Sigmoid colon (tissue), 7 donors: ENCODE measurements around the gene TRIM41. TPM values are rescaled to one million over a fixed set of nuclear protein-coding genes. Genes with fewer than 3 reads are reported as not detected.

Source experiments
- DNase-seq: peaks from one replicate; pipeline ENCODE4 v3.0.0-alpha.2; 2019
- H3K27ac ChIP-seq, 4 donors: fragments of 200-600 bp; sonication (generic); one replicate each; pipeline ENCODE4 v1.5.1; 2016 to 2019; ENCODE audit warnings: mild to moderate bottlenecking in 1 of 4
- H3K27me3 ChIP-seq, 3 donors: fragments of 200-600 bp; sonication (generic); one replicate each; pipeline ENCODE4 v1.5.1; 2019; ENCODE audit warnings: mild to moderate bottlenecking in 1 of 3
- H3K36me3 ChIP-seq, 4 donors: fragments of 200-600 bp; sonication (generic); one replicate each; pipeline ENCODE4 v1.5.1; 2016 to 2019
- H3K4me1 ChIP-seq, 4 donors: fragments of 200-600 bp; sonication (generic); one replicate each; pipeline ENCODE4 v1.5.1; 2017 to 2019
- H3K4me3 ChIP-seq, 4 donors: fragments of 200-600 bp; sonication (generic); one replicate each; pipeline ENCODE4 v1.5.1; 2017 to 2019; ENCODE audit warnings: mild to moderate bottlenecking in 2 of 4, moderate library complexity in 1 of 4
- H3K9me3 ChIP-seq, 4 donors: fragments of 200-600 bp in 3 of 4; sonication (generic) in 3 of 4; one replicate each; pipeline versions ENCODE4 v1.5.1 to v1.6.1; 2013 to 2019
- EP300 ChIP-seq, 4 donors: sonication (generic); formaldehyde crosslinking; IDR thresholded peaks; one replicate each; pipeline ENCODE4 v1.6.1; 2017; ENCODE audit warnings: antibody characterized with exemption in 4 of 4
- POLR2A ChIP-seq, 2 donors: fragments of 450-650 bp; IDR thresholded peaks; one replicate each; pipeline ENCODE4 v1.6.1; 2016; ENCODE audit warnings: antibody characterized with exemption in 2 of 2, mild to moderate bottlenecking in 2 of 2, moderate library complexity in 2 of 2
- POLR2AphosphoS5 ChIP-seq, 4 donors: sonication (generic); formaldehyde crosslinking; IDR thresholded peaks; one replicate each; pipeline ENCODE4 v1.6.1; 2017; ENCODE audit warnings: antibody characterized with exemption in 4 of 4
- WGBS, 2 donors: extraction: QIAGEN DNeasy Blood & Tissue Kit; methylation state at CpG; one replicate each; pipeline ENCODE4 v1.1.7; 2013; 5-methylcytosine and 5-hydroxymethylcytosine counted together
- intact Hi-C: fragments of 100-400 bp; cut with DNase I; formaldehyde crosslinking; loops from one replicate; pipeline ENCODE4 v1.15.1; 2023
- polyA plus RNA-seq, 3 donors: library from polyadenylated mRNA; stranded (reverse); fragments of 200-250 nt; gene quantifications; one replicate each; pipeline ENCODE4 v1.2.3, GENCODE V29; 2013
- total RNA-seq, 4 donors: library from RNA; depleted of rRNA; stranded (reverse); fragments of >200 nt; gene quantifications; one replicate each; pipeline ENCODE4 v1.1.0, GENCODE V29; 2016
- TF ChIP-seq, protein P1 (sequence below), 4 experiments: fragments of 450-650 bp in 3 of 4; fragments of 200-600 bp in 1 of 4; IDR thresholded peaks; one replicate each; pipeline ENCODE4 v1.5.1; 2016 to 2019; ENCODE audit warnings: antibody characterized with exemption in 4 of 4, mild to moderate bottlenecking in 3 of 4, moderate library complexity in 2 of 4
- donor health status: healthy with polysubstance abuse.
- donor health status: Bipolar disorder and iron deficiency.
- donor health status: healthy.

Gene TRIM41
- total and polyA plus RNA-seq, 7 donors: 8.2 to 25.3 (median 14.1) TPM

DNA sequence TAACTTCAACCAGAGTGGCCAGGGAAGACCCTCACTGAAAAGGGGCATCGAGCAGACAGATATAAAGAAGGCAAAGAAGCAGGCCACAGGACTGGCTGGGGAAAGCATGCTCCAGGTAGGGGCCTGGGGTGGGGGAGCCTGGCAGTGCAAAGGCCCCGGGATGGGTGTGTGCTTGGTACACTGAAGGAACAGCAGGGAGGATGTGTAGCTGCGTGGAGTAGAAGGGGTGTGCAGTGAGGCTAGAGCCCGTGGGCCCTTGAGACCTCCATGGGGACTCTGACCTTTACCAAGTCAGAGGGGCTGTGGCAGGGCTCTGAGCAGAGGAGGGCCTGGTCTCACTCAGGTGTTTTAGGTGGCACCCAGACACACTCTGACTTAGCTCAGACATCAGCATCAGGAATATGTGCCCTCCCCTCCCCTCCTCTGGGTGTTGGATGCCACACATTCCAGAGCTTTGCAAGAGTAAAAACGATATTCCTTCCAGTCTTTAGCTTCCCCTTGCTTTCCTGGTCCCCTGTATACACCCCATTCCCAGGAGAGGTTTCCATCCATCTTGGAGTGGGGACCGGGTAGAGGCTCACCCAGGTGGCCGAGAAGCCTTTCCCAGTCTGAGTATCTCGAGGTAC lies 25.6 kb upstream of the TRIM41 start:
- TF ChIP-seq POLR2AphosphoS5 (IDR thresholded peaks at IDR 0.05) (no peak), POLR2A (IDR thresholded peaks at IDR 0.05) (no peak), EP300 (IDR thresholded peaks at IDR 0.05) (no peak)
- TF ChIP-seq, protein P1, sequence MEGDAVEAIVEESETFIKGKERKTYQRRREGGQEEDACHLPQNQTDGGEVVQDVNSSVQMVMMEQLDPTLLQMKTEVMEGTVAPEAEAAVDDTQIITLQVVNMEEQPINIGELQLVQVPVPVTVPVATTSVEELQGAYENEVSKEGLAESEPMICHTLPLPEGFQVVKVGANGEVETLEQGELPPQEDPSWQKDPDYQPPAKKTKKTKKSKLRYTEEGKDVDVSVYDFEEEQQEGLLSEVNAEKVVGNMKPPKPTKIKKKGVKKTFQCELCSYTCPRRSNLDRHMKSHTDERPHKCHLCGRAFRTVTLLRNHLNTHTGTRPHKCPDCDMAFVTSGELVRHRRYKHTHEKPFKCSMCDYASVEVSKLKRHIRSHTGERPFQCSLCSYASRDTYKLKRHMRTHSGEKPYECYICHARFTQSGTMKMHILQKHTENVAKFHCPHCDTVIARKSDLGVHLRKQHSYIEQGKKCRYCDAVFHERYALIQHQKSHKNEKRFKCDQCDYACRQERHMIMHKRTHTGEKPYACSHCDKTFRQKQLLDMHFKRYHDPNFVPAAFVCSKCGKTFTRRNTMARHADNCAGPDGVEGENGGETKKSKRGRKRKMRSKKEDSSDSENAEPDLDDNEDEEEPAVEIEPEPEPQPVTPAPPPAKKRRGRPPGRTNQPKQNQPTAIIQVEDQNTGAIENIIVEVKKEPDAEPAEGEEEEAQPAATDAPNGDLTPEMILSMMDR (IDR thresholded peaks at IDR 0.05): no peak
- H3K9me3 ChIP-seq: no peaks in the 10 kb centered on the region
- peaks cover 0 to 6% (median 3%) of the 10 kb centered on the region in 4 donors for H3K4me1 ChIP-seq
- no peaks in the 10 kb centered on the region for H3K36me3 ChIP-seq
- 73 to 77% methylated on average over 8 of the region's 8 CpGs for WGBS, 2 donors
- no peaks in the 10 kb centered on the region for H3K27me3 ChIP-seq
- no peak for DNase-seq
- no peak overlapping the region for H3K4me3 ChIP-seq
- intact Hi-C loops: no loop called here
- H3K27ac ChIP-seq: no peak overlapping the region

DNA sequence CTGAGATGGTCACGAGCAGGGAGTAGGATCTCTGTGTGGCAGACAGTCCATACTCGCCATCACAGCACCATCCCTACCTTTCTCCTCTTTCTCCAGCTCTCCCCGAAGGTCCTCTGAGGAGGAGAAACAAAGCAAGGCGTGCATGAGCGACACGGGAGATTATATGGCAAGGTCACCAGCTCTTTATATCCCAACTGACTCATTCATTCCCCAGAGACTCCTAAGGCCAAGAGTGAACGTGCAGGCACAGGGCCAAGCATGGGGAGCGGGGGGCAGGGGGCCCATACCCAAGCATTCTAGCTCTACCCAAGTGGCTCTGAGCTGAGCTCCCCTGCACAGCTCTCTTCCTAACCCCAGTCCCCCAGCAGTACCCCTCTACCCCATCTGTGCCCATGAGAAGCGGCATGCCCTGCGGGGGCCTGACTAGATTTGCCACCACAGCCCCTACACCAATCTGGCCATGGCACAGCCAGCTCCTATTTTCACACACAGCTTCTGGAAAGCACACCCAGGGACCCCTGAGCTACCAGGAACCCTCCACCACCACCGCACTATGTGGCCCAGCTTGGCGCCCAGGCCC lies 24.9 kb upstream of the TRIM41 start:
- Histone ChIP-seq H3K36me3 (no peaks in the 10 kb centered on the region), H3K4me3 (no peak overlapping the region), H3K9me3 (no peaks in the 10 kb centered on the region), H3K27me3 (peaks cover 0 to under 1% (median 0%) of the 10 kb centered on the region in 3 donors), H3K4me1 (no peaks in the 10 kb centered on the region), H3K27ac (no peak overlapping the region)
- 77 to 89% methylated on average over 12 of the region's 12 CpGs for WGBS, 2 donors
- TF ChIP-seq, protein P1 (IDR thresholded peaks at IDR 0.05): no peak
- TF ChIP-seq POLR2AphosphoS5 (IDR thresholded peaks at IDR 0.05) (no peak), EP300 (IDR thresholded peaks at IDR 0.05) (no peak)
- no peak for DNase-seq
- intact Hi-C loops: no loop called here

DNA sequence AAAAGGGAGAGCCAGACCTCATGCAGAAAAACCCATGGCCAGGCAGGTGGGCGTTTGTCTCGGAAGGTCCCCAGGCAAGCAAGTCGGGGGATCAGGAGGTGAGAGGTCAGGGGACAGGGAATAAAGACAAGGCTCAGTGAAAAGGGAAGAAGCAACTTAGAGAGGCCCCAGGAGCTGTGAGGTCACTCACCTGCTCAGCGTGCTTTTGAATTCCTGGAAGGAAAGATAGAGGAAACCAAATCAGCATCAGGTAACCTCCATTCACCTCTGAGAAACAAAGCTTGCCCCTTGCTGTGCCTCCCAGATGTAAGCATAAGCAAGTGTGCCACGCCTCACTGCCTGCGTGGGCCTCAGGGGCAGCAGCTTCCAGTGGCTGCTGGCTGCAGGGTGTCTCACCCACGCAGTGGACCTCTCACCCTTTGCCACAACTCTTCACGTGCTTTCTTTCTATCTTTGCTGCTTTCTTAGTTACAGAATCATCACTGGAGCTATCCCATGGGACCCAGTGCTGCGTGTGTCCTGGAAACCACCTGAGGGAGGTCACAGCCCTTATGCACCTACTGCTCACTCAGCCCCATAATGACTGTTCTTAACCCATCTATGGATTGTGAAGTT lies 24.1 kb upstream of the TRIM41 start:
- Histone ChIP-seq H3K36me3 (no peaks in the 10 kb centered on the region), H3K4me1 (peaks cover 0 to 6% (median 5%) of the 10 kb centered on the region in 4 donors), H3K9me3 (no peaks in the 10 kb centered on the region), H3K4me3 (no peak overlapping the region), H3K27me3 (peaks cover 0 to 8% (median 7%) of the 10 kb centered on the region in 3 donors), H3K27ac (no peak overlapping the region)
- intact Hi-C loops: no loop called here
- TF ChIP-seq POLR2A (IDR thresholded peaks at IDR 0.05): no peak
- TF ChIP-seq POLR2AphosphoS5 (IDR thresholded peaks at IDR 0.05): no peak
- TF ChIP-seq, protein P1 (IDR thresholded peaks at IDR 0.05): no peak
- TF ChIP-seq EP300 (IDR thresholded peaks at IDR 0.05): no peak
- no peak for DNase-seq
- WGBS, 2 donors: 56 to 69% methylated on average over 9 of the region's 9 CpGs

DNA sequence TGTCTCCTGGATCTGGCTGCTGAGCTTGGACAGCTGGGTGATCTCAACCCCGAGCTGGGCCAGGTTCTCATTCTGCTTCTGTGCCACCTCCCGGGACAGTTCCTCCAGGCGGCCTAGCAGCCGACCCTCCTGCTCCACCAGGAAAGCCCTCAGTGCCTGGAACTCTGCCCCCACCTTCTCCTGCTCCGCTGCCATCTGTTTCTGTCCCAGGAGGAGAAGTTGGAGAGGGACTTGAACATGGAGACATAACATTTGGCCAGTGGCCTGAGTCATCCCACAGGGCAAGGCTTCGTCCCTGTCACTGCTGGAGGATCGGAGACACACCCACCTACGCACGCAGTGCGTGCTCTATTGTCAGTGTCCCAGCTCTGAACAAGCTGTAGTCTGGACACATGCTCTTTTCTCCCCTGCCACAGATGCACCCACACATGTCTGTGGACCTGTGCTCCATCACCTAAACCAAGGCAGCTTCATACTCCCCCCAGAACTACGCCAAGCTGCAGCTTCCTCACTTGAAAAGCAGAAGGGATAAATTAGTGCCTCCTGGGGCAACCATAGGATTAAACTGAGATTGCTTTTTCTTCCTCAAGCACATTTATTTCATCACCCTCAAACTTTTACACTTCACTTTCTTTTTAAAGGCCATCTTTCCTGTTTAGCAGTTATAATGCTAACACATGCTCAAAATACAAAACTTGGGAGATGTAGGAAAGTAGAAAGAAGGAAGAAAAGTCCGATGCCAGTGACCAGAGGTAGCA lies 23.0 kb upstream of the TRIM41 start:
- DNase-seq: no peak
- H3K4me1 ChIP-seq: peaks cover 0 to 17% (median 16%) of the 10 kb centered on the region in 4 donors
- peaks cover 0 to 12% (median 11%) of the 10 kb centered on the region in 3 donors for H3K27me3 ChIP-seq
- no peaks in the 10 kb centered on the region for H3K36me3 ChIP-seq
- no peak overlapping the region for H3K4me3 ChIP-seq
- intact Hi-C loops: no loop called here
- H3K9me3 ChIP-seq: no peaks in the 10 kb centered on the region
- 76 to 78% methylated on average over 12 of the region's 12 CpGs for WGBS, 2 donors
- no peak for TF ChIP-seq POLR2A (IDR thresholded peaks at IDR 0.05)
- no peak for TF ChIP-seq POLR2AphosphoS5 (IDR thresholded peaks at IDR 0.05)
- no peak for TF ChIP-seq EP300 (IDR thresholded peaks at IDR 0.05)
- TF ChIP-seq, protein P1 (IDR thresholded peaks at IDR 0.05): no peak
- H3K27ac ChIP-seq: no peak overlapping the region
